ENCODE results near the gene CEP43.

Gene CEP43

GRCh38 chr6:167013946-167014345 lies 14.7 kb downstream of the CEP43 start:
- H3K9ac ChIP-seq (ENCODE audit: low read depth, low read length), result no peak overlapping the region
- no peaks in the 10 kb centered on the region for H3K4me1 ChIP-seq (ENCODE audit: insufficient read depth, low read length)
- peaks cover 5% of the 10 kb centered on the region; the same call in 1 of the 2 replicates for H3K36me3 ChIP-seq (ENCODE audit: insufficient read depth, low read length)
- no peaks in the 10 kb centered on the region for H3K9me3 ChIP-seq (ENCODE audit: control insufficient read depth, insufficient read depth, low read length)

DNA sequence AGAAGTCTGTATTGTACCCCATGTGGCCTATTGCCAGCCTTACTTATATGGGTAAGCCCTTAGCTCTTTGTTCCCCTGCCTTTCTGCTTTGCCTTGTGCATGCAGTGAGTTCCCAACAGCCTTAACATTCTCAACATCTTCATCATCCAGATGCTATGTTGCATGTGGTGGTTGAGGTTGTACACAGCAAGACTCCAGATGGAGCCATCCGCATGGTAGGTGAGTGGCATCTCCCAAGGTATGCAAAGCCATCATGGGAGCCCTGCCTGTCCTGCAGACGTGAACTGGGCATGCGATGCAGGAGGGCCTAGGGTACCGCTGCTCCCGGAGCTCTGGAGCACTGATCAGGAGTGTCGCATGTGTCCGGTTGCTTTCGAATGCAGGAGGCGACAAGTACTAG lies 16.1 kb downstream of the CEP43 start:
- Histone ChIP-seq H3K9ac (ENCODE audit: low read depth, low read length) (no peak overlapping the region), H3K36me3 (ENCODE audit: insufficient read depth, low read length) (peaks cover 5% of the 10 kb centered on the region; the same call in 1 of the 2 replicates), H3K4me1 (ENCODE audit: insufficient read depth, low read length) (no peaks in the 10 kb centered on the region), H3K9me3 (ENCODE audit: control insufficient read depth, insufficient read depth, low read length) (no peaks in the 10 kb centered on the region)

DNA sequence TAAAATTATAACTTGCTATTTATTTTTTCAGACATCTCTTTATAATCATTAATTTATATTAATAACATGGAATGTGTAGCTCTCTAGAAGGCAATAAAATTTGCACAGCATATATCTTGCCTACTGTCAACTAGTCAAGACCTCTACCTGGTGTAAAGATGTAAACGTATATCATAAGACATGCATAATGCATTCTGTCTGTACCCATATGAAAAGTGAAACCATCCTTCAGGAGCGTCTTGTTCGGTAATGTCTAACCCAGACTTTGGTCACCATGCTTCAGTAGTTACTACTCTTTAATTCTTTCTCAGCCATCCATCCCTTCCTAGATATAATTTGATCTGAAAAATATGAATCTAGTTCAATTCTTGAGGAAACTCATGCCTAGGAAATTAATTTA lies 21.0 kb downstream of the CEP43 start:
- H3K36me3 ChIP-seq (ENCODE audit: insufficient read depth, low read length), result peaks cover 8% of the 10 kb centered on the region
- no peak overlapping the region for H3K9ac ChIP-seq (ENCODE audit: low read depth, low read length)
- H3K9me3 ChIP-seq (ENCODE audit: control insufficient read depth, insufficient read depth, low read length), result no peaks in the 10 kb centered on the region
- no peaks in the 10 kb centered on the region for H3K4me1 ChIP-seq (ENCODE audit: insufficient read depth, low read length)

DNA sequence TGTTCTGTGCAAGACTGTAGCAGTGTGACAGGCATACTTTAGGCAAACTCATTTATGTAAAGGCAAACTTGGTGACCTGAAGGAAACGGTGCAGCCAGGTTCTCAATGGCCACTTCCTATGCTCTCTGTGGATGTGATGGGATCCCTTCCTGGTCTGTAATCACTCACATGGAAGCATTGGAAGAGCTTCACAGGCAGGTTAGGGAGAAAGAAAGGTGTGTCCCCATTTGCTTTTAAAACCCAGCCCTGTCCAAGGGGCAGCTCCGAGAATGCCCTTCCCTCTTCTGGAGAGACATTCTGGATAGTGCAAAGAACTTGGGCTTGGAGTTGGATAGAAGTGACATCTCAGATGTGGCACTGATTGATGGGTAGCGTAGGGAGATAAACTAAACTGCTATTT lies 28.1 kb downstream of the CEP43 start:
- peaks cover 31% of the 10 kb centered on the region for H3K36me3 ChIP-seq (ENCODE audit: insufficient read depth, low read length)
- no peak overlapping the region for H3K9ac ChIP-seq (ENCODE audit: low read depth, low read length)
- H3K9me3 ChIP-seq (ENCODE audit: control insufficient read depth, insufficient read depth, low read length), result no peaks in the 10 kb centered on the region
- H3K4me1 ChIP-seq (ENCODE audit: insufficient read depth, low read length), result peaks cover 6% of the 10 kb centered on the region; the same call in 1 of the 2 replicates

GRCh38 chr6:167027772-167028171 lies 28.6 kb downstream of the CEP43 start:
- no peaks in the 10 kb centered on the region for H3K9me3 ChIP-seq (ENCODE audit: control insufficient read depth, insufficient read depth, low read length)
- no peak overlapping the region for H3K9ac ChIP-seq (ENCODE audit: low read depth, low read length)
- peaks cover 31% of the 10 kb centered on the region for H3K36me3 ChIP-seq (ENCODE audit: insufficient read depth, low read length)
- peaks cover 6% of the 10 kb centered on the region; the same call in 1 of the 2 replicates for H3K4me1 ChIP-seq (ENCODE audit: insufficient read depth, low read length)

- peaks cover 6% of the 10 kb centered on the region; the same call in 1 of the 2 replicates for H3K4me1 ChIP-seq (ENCODE audit: insufficient read depth, low read length)
- H3K36me3 ChIP-seq (ENCODE audit: insufficient read depth, low read length), result peaks cover 32% of the 10 kb centered on the region
- H3K9ac ChIP-seq (ENCODE audit: low read depth, low read length), result no peak overlapping the region
Measured at GRCh38 chr6:167030222-167031072, 31.2 kb downstream of the CEP43 start.

DNA sequence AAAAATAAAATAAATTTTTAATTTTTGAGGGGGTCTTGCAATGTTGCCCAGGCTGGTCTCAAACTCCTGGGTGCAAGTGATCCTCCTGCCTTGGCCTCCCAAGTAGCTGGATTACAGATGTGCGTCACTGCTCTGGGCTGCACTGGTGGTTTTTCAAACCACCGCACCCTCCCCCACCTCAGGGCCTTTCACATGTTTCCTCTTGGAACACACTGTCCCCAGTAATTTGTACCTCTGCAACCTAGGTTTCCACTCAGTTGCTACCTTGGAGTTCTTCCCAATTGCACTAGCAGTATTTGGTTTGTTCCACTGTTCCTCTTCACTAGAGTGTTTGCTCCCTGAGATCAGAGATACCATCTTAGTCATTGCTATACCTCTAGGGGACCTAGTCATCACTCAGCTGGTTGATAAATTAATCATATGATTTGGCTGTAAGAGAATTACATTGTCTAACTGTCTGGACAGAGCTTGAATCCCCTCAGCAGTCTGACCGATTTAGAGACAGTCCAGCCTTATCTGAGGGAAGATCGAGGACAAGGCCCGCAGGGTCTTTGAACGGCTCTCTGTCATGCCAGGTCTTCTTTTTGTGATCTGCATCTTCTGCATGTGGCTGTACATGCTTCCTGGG lies 32.0 kb downstream of the CEP43 start:
- Histone ChIP-seq H3K36me3 (ENCODE audit: insufficient read depth, low read length) (peaks cover 32% of the 10 kb centered on the region), H3K4me1 (ENCODE audit: insufficient read depth, low read length) (peaks cover 6% of the 10 kb centered on the region; the same call in 1 of the 2 replicates), H3K9ac (ENCODE audit: low read depth, low read length) (no peak overlapping the region), H3K9me3 (ENCODE audit: control insufficient read depth, insufficient read depth, low read length) (no peaks in the 10 kb centered on the region)

More at GRCh38 chr6:167030222-167031072, 31.2 kb downstream of the CEP43 start:
- H3K9me3 ChIP-seq (ENCODE audit: control insufficient read depth, insufficient read depth, low read length), result no peaks in the 10 kb centered on the region

DNA sequence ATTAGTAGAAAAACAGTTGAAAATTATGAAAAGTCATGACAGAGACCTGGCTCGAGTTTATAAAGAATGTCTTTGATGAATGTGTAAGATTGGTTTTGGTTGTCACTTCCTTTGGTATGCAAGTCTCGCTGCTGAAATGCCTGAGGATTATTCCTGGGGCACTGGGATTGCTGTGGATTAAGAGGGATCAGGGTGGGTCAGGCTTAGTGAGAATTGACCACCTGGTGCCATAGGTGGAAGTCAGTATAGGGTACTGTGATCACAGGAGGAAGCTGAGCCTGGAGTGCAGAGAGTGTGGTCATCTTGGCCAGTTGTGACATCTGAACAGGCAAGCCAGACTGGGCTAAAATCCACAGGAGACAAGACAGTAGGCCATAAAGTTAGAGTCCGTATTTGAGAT lies 34.9 kb downstream of the CEP43 start:
- Histone ChIP-seq H3K36me3 (ENCODE audit: insufficient read depth, low read length) (peaks cover 23% of the 10 kb centered on the region), H3K4me1 (ENCODE audit: insufficient read depth, low read length) (no peaks in the 10 kb centered on the region), H3K9me3 (ENCODE audit: control insufficient read depth, insufficient read depth, low read length) (no peaks in the 10 kb centered on the region), H3K9ac (ENCODE audit: low read depth, low read length) (no peak overlapping the region)

GRCh38 chr6:167037762-167038161 lies 38.6 kb downstream of the CEP43 start:
- Histone ChIP-seq H3K36me3 (ENCODE audit: insufficient read depth, low read length) (peaks cover 13% of the 10 kb centered on the region), H3K9me3 (ENCODE audit: control insufficient read depth, insufficient read depth, low read length) (no peaks in the 10 kb centered on the region), H3K9ac (ENCODE audit: low read depth, low read length) (no peak overlapping the region), H3K4me1 (ENCODE audit: insufficient read depth, low read length) (no peaks in the 10 kb centered on the region)

GRCh38 chr6:167044696-167045095 lies 45.5 kb downstream of the CEP43 start:
- Histone ChIP-seq H3K4me1 (ENCODE audit: insufficient read depth, low read length) (no peaks in the 10 kb centered on the region), H3K36me3 (ENCODE audit: insufficient read depth, low read length) (no peaks in the 10 kb centered on the region), H3K9me3 (ENCODE audit: control insufficient read depth, insufficient read depth, low read length) (no peaks in the 10 kb centered on the region), H3K9ac (ENCODE audit: low read depth, low read length) (no peak overlapping the region)

DNA sequence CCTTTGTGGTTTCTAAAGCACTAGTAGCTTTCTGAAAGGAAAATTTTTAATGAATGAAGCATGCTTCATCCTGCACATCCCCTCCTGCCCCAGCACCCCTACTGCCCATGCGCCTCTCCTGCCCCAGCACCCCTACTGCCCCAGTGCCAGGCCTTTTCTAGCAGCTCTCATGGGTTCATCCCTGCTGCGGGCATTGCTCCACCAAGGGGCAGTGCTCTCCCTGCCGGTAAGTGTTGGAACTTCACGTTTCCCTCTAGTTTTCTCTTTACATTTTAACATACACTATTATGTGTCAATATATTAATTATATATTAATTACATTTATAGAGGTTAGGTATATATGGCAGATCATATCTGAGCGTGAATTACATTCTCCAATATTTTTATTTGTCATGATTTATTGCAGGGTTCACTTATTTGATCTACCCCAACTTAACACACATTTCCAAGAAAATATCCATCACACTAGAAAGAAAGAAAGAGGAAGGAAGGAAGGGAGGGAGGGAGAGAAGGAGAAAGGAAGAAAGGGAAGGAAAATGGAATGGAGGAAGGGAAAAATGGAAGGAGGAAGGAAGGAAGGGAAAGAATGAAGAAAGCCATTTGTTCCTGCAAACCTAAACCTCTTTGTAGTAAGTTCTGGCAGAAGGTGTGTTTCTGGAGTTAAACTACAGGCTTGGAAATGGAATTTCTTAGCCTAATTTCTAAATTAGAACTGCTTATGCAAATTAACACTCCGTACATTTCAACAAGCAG lies 46.8 kb downstream of the CEP43 start:
- Histone ChIP-seq H3K9ac (ENCODE audit: low read depth, low read length) (no peak overlapping the region), H3K36me3 (ENCODE audit: insufficient read depth, low read length) (no peaks in the 10 kb centered on the region), H3K4me1 (ENCODE audit: insufficient read depth, low read length) (no peaks in the 10 kb centered on the region), H3K9me3 (ENCODE audit: control insufficient read depth, insufficient read depth, low read length) (no peaks in the 10 kb centered on the region)

DNA sequence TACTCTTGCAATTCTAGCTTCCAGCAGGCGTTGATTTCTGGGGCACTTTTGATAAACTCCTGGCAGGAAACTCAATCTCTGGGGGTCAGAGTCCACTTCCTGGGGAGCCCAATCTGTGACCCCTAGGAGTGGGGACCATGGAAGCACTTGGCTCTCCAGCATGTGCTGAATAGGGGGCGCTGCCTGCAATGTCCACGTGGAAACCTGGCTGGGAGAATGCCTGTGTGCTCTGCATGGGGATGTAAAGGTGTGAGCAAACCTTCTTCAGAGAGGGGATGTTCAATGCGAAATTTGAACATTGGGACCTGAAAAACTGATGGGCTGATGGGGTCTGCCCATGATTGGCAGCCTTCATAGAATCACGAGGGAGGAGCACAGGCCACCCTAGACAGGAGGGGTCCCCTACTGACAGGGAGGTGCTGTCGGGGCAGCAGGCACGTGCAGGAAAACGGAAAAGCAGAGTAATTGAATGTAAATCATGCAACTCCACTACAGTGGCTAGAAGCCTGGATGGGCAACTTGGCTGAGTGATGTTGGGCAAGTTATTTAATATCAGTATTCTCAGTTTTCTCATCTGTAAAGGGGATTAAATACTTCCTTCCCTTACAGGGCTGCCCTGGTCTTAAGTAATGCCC lies 47.8 kb downstream of the CEP43 start:
- H3K9me3 ChIP-seq (ENCODE audit: control insufficient read depth, insufficient read depth, low read length), result no peaks in the 10 kb centered on the region
- no peaks in the 10 kb centered on the region for H3K36me3 ChIP-seq (ENCODE audit: insufficient read depth, low read length)
- H3K4me1 ChIP-seq (ENCODE audit: insufficient read depth, low read length), result no peaks in the 10 kb centered on the region
- H3K9ac ChIP-seq (ENCODE audit: low read depth, low read length), result no peak overlapping the region

- Histone ChIP-seq H3K4me1 (ENCODE audit: insufficient read depth, low read length) (no peaks in the 10 kb centered on the region), H3K9ac (ENCODE audit: low read depth, low read length) (no peak overlapping the region), H3K9me3 (ENCODE audit: control insufficient read depth, insufficient read depth, low read length) (no peaks in the 10 kb centered on the region)
Measured at GRCh38 chr6:167047554-167047953, 48.4 kb downstream of the CEP43 start.

More at GRCh38 chr6:167047554-167047953, 48.4 kb downstream of the CEP43 start:
- H3K36me3 ChIP-seq (ENCODE audit: insufficient read depth, low read length), result no peaks in the 10 kb centered on the region
